HG03571 (cell line): ENCODE results near the gene ADAMTS2.
"Not testable (repeated sequence)": the region's sequence is repeated elsewhere in the genome, so short reads cannot be mapped to it uniquely, and the experiment has no call there.

ENCODE experiments used
- ATAC-seq: cut with Tn5 transposase; IDR thresholded peaks from one replicate; pipeline ENCODE4 v1.9.1; 2021; ENCODE audit not compliant: unreplicated experiment

Gene ADAMTS2

DNA sequence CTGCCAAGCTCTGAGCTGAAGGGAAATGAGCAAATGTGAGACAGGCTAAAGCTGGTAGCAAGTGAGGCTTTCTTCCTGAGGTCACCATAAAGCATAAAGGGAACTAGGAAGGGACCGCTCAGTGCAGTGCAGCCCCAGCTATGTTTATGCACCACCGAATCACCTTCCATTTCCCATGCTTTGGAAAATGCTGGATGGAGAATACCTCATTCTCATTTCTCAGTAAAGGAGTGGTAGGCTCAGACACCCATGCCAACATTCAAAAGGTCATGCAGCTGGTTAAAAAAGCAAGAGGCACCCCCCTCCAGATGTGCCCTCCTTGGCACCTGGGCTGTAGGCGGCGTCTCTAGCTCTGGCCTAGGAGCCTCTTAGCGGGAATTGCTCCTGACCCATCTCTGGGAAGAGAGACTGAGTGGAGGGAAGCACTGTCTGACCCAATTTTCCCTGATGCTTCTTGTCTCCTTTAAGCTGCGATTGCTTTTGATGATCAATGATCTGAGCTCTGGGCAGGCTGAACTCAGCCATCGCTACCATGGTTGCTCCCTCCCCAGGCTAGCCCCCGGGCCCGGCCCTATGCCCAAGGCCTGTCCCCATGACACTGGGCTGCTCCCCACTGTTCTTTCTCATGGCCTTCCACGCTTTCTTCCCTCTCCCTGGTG, 226.4 kb downstream of the ADAMTS2 start:
- no peak for ATAC-seq

GRCh38 chr5:179118338-179118737, 226.9 kb downstream of the ADAMTS2 start:
- no peak for ATAC-seq

GRCh38 chr5:179115845-179116524, 229.3 kb downstream of the ADAMTS2 start:
- no peak for ATAC-seq

DNA sequence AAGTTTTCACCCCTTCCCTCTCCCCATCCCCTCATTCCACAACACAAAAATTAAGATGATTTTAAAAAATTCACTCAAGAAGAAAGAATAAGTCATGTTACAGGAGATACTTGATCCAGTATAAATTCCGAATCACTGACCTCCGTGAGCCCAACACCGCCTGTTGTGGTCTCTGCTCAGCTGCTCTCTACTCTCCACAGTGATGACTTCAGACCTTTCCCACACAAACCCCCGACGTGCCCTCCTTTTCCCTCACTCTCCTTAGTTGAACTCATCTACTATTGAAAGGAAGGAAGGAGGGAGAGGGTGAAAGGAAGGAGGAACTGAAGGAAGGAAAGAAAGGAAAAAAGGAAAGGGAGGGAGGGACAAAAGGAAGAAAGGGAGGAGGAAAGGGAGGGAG, 230.0 kb downstream of the ADAMTS2 start:
- ATAC-seq, result no peak

DNA sequence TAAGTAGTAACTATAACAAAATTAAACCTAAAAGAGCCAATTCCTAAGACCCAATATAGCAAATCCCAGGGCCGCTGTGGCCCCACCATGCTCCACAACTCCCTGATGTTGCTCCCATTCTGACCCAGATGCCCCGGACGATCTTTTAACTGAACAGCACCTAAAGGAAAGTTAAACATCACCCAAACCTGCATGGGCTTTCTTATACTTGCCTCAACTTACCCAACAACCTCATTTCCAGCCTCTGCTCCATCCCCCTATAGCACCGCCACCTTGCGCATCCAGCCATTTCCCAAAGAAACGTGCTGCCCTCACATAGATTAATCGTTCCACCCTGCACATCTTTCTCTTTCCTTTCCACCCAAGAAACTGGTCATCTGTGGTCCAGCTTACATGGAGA, 230.5 kb downstream of the ADAMTS2 start:
- ATAC-seq, result no peak

DNA sequence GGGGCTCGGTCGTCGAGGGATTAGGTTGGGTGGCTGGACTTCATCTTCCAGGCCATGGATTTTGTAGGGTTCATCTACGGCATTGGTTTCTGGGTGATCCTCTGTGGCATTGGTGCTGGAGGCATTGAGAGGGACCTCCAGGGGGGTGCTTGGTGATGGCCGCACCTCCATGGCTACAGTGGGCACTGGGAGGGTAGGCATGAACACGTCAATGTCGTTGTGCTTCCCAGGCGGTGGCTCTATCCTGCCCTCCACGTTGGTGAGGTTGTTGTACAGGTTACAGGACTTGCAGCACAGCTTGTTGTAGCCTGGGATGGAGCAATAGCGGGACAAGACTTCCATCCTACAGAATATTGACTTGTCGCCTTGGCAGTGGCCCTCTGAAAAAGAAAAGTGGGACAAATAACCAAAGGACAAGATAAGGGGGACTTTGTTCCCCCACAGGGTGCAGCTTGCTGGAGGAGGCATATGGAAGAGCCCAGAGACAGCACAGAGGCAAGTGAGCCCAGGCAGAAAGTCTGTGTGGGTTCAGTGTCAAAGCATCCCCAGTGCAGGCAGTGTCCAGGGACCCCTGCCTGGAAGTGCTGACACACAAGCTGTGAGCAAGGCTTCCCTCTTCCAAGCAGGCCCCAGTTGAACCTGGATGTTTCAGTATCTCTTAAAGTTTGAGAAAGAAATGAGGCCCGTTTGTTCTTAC, 231.2 kb downstream of the ADAMTS2 start:
- no peak for ATAC-seq

- no peak for ATAC-seq
Observed at GRCh38 chr5:179113143-179113530, 232.1 kb downstream of the ADAMTS2 start.

DNA sequence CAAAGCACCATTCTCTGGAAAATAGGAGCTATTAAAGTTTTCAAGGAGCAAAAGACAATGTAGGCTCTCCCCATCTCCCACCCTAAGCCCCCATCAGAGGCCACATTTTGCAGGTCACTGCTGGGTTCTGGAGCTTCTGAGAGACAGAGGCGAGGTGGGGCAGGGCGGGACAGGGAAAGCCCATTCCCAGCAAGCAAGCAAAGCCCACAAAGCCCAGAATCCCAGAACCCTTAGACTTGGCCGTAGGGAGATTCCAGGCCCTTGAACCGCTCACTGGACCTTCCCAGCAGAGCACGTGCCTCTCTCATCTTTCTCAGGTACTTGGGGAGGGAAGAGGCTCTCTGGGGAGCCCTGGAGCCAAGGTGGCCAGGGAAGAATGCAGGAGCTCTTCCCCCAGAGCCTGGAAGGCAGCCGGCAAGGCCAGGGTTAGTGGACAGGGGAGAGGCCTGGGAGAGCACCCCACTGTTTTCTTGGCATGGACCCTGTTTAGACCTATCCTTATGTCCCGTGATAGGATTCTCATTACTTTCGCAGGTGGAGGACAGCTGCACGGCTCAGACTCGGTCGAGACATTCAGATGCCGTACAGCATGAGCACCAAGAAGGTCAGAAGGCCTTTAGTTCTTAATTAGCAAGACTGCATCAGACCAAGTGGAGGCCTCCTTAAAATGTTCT, 232.7 kb downstream of the ADAMTS2 start:
- no peak for ATAC-seq

- ATAC-seq, result no peak
Observed at GRCh38 chr5:179111267-179112207, 233.7 kb downstream of the ADAMTS2 start.

GRCh38 chr5:179110528-179110927, 234.7 kb downstream of the ADAMTS2 start:
- ATAC-seq, result no peak

DNA sequence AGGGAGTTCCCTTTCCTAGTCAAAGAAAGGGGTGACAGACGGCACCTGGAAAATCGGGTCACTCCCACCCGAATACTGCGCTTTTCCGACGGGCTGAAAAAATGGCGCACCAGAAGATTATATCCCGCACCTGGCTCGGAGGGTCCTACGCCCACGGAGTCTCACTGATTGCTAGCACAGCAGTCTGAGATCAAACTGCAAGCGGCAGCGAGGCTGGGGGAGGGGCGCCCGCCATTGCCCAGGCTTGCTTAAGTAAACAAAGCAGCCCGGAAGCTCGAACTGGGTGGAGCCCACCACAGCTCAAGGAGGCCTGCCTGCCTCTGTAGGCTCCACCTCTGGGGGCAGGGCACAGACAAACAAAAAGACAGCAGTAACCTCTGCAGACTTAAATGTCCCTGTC, 244.0 kb downstream of the ADAMTS2 start:
- not testable (repeated sequence) for ATAC-seq

DNA sequence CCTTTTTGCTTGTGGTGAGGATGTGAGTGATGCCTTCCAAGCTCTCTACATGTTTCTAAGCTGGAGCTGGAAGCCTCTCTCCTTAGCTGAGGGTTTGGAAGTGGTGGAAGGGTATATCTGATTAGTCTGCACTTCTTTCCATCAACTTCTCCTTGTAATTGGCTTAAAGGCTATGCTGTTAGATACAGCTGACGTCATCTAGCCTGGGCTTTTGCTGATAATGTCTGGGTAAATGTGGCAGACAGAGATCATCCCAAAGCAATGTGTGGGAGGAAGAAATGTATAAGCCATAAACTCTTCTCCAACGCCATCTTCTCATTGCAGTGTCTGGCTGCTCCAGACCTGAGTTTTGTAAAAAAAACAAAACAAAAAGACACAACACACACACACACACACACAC, 255.8 kb downstream of the ADAMTS2 start:
- no peak for ATAC-seq

GRCh38 chr5:179080724-179081123, 264.5 kb downstream of the ADAMTS2 start:
- no peak for ATAC-seq

DNA sequence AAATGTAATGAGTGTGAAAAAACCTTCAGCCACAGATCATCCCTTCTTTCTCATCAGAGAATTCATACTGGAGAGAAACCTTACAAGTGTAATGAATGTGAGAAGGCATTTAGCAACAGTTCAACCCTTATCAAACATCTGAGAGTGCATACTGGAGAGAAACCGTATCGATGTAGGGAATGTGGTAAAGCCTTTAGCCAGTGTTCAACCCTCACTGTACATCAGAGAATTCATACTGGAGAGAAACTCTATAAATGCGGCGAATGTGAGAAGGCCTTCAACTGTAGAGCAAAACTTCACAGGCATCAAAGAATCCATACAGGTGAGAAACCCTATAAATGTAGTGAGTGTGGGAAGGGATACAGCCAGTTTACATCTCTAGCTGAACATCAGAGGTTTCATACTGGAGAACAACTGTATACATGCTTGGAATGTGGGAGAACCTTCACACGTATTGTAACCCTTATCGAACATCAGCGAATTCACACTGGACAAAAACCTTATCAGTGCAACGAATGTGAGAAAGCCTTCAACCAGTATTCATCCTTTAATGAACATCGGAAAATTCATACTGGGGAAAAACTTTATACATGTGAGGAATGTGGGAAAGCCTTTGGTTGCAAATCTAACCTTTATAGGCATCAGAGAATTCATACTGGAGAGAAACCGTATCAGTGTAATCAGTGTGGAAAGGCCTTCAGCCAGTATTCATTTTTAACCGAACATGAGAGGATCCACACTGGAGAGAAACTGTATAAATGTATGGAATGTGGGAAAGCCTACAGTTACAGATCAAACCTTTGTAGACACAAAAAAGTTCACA, 265.9 kb downstream of the ADAMTS2 start:
- ATAC-seq, result no peak

DNA sequence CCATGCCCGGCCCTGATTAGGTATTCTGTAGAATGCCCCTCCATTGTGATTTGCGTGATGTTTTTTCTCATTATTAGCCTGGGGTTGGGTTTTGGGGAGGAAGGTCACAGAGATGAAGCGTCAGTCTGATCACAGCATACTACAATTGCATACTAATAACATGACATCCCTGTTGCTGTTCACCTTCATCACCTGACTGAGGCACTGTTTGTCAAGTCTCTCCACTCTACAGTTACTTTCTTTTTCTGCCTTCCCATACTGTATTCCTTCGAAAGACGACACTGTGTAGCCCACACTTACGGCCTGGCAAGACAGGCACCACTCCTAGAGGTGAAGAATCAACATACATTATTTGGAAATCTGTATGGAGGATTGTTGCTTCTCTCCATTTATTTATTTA, 279.6 kb downstream of the ADAMTS2 start:
- ATAC-seq, result no peak

DNA sequence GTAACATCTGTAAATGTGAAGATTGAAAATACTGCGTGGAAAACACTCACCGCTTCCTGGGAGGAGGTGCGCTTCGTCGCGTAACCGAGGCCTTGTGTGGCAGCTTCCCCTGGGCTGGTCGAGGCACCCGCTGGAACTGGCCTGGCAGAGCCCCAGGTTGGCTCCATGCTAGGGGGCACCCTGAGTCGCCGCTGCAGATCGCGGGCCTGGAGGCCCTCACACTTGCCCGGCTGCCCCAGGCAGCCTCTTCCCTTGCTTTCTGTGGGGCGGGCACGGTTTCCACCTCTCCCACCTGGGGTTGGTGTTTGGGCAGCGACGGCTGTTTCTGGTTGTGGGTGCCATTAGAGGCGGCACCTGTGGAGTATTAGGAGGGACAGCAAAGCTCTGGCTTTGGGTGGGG, 284.2 kb downstream of the ADAMTS2 start:
- ATAC-seq, result no peak
